ENCODE measurements around the gene MS4A8. TPM values are rescaled to one million over a fixed set of nuclear protein-coding genes. Genes with fewer than 3 reads are reported as not detected.

MS4A8 gene
- total RNA-seq, 1 experiment from 2014 or later, result not detected

DNA sequence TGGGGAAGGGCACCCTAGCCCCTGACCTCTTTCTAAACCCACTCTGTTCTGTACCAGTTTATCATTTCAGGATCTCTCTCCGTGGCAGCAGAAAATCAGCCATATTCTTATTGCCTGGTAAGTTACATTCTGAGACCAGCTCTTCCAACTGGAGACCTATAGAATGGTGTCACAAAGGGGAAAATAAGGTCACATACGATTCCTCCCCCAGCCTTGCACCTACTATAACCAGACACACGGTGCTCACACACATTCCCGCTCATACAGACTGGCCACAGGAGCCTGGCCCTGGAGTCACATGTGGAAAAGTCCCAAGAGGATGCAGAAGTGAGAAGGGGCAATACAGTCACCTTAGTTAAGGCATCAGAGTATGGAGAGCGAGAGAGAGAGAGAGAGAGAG, 7.5 kb downstream of the MS4A8 start:
- H3K4me1 Mint-ChIP-seq, result no peaks in the 10 kb centered on the region
- H2AFZ ChIP-seq (ENCODE audit: low read length), result no peak overlapping the region

More for the DNA sequence above, 7.5 kb downstream of the MS4A8 start:
- Mint-ChIP-seq H3K27ac (no peak overlapping the region), H3K4me3 (no peak overlapping the region), H3K27me3 (ENCODE audit: low read depth) (no peaks in the 10 kb centered on the region), H3K36me3 (ENCODE audit: insufficient read depth in 1 of 3, low read depth in 3 of 3) (no peaks in the 10 kb centered on the region), H3K9me3 (no peaks in the 10 kb centered on the region)
- no peak overlapping the region for H3K4me2 ChIP-seq (ENCODE audit: insufficient read depth, insufficient read length, low read length)
- no peak for DNase-seq
- no peak overlapping the region for H4K91ac ChIP-seq (ENCODE audit: insufficient read length, low read depth, low read length)
- no peak overlapping the region for H3K14ac ChIP-seq (ENCODE audit: insufficient read depth, low read length)
- no peak overlapping the region for H3K56ac ChIP-seq (ENCODE audit: insufficient read length, low read depth, low read length)
- H3K27ac ChIP-seq (ENCODE audit: insufficient read length, low read depth, low read length), result no peak overlapping the region
- H4K5ac ChIP-seq (ENCODE audit: insufficient read length, low read depth, low read length), result no peak overlapping the region
- H2BK5ac ChIP-seq (ENCODE audit: insufficient read length, low read length), result no peak overlapping the region
- H3K4ac ChIP-seq (ENCODE audit: low read depth, low read length), result no peak overlapping the region
- no peaks in the 10 kb centered on the region for H3K4me1 ChIP-seq (ENCODE audit: insufficient read depth, low read length)
- no CpG with 5 or more reads among the region's 5 CpGs for WGBS (ENCODE audit: extremely low coverage, insufficient read length, low lambda C conversion rate)
- H2BK120ac ChIP-seq (ENCODE audit: low read depth, low read length, poor library complexity, severe bottlenecking), result no peak overlapping the region
- H4K20me1 ChIP-seq (ENCODE audit: control insufficient read depth, insufficient read depth, insufficient read length), result no peaks in the 10 kb centered on the region
- H2BK20ac ChIP-seq (ENCODE audit: low read depth, low read length, poor library complexity, severe bottlenecking), result no peak overlapping the region
- no peaks in the 10 kb centered on the region for H3K27me3 ChIP-seq (ENCODE audit: insufficient read depth, low read length)
- no peak overlapping the region for H3K9ac ChIP-seq (ENCODE audit: extremely low read depth, insufficient read length, low read length)
- no peak overlapping the region for H2BK15ac ChIP-seq (ENCODE audit: low read depth, low read length)
- TF ChIP-seq, protein P1, sequence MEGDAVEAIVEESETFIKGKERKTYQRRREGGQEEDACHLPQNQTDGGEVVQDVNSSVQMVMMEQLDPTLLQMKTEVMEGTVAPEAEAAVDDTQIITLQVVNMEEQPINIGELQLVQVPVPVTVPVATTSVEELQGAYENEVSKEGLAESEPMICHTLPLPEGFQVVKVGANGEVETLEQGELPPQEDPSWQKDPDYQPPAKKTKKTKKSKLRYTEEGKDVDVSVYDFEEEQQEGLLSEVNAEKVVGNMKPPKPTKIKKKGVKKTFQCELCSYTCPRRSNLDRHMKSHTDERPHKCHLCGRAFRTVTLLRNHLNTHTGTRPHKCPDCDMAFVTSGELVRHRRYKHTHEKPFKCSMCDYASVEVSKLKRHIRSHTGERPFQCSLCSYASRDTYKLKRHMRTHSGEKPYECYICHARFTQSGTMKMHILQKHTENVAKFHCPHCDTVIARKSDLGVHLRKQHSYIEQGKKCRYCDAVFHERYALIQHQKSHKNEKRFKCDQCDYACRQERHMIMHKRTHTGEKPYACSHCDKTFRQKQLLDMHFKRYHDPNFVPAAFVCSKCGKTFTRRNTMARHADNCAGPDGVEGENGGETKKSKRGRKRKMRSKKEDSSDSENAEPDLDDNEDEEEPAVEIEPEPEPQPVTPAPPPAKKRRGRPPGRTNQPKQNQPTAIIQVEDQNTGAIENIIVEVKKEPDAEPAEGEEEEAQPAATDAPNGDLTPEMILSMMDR (conservative IDR thresholded peaks at IDR 0.05), result no peak
- H3T11ph ChIP-seq (ENCODE audit: low read length), result no peak overlapping the region
- H4K8ac ChIP-seq (replicated peaks; ENCODE audit: insufficient read length, low read depth, low read length), result no peak overlapping the region
- no peaks in the 10 kb centered on the region for H3K23me2 ChIP-seq (ENCODE audit: insufficient read length, low read depth, low read length, poor library complexity, severe bottlenecking)
- H2BK12ac ChIP-seq (ENCODE audit: insufficient read length, low read depth, low read length), result no peak overlapping the region
- no peaks in the 10 kb centered on the region for H3K79me1 ChIP-seq (ENCODE audit: insufficient read depth, low read depth, low read length, poor library complexity, severe bottlenecking)
- H3K9me3 ChIP-seq (ENCODE audit: control insufficient read depth, low read depth, low read length), result no peaks in the 10 kb centered on the region
- H3K79me2 ChIP-seq (ENCODE audit: insufficient read depth, low read length), result no peaks in the 10 kb centered on the region
- H3K23ac ChIP-seq (ENCODE audit: insufficient read length, low read depth, low read length), result no peak overlapping the region
- H3K18ac ChIP-seq (ENCODE audit: insufficient read length, low read depth, low read length), result no peak overlapping the region
- no peak overlapping the region for H2AK5ac ChIP-seq (ENCODE audit: insufficient read length, low read length)
